ENCODE measurements around the gene PIEZO2.
"Not testable (repeated sequence)": the region's sequence is repeated elsewhere in the genome, so short reads cannot be mapped to it uniquely, and the experiment has no call there.

DNA sequence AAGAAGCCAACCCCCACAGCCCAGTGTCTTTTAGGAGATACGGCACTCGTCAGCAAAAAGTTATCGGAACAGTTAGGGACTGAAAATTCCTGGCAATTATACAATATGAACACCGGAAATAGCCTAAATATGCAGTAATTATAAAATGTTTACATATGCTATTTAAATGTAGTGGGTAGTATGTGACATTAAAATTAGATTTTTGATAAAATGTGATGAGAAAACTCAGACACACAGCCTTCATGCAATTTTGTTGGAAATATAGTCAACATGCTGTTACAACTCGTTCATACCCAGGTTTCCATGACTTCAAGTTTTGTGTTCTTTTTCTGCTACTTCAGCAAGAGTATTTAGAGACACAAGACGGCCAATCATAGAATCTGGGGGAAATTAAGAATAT is 229.1 kb downstream of the PIEZO2 start:
- TF ChIP-seq, protein P1, sequence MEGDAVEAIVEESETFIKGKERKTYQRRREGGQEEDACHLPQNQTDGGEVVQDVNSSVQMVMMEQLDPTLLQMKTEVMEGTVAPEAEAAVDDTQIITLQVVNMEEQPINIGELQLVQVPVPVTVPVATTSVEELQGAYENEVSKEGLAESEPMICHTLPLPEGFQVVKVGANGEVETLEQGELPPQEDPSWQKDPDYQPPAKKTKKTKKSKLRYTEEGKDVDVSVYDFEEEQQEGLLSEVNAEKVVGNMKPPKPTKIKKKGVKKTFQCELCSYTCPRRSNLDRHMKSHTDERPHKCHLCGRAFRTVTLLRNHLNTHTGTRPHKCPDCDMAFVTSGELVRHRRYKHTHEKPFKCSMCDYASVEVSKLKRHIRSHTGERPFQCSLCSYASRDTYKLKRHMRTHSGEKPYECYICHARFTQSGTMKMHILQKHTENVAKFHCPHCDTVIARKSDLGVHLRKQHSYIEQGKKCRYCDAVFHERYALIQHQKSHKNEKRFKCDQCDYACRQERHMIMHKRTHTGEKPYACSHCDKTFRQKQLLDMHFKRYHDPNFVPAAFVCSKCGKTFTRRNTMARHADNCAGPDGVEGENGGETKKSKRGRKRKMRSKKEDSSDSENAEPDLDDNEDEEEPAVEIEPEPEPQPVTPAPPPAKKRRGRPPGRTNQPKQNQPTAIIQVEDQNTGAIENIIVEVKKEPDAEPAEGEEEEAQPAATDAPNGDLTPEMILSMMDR (IDR thresholded peaks at IDR 0.05; ENCODE audit: poor library complexity): not testable (repeated sequence)
- not testable (repeated sequence) for TF ChIP-seq EZH2phosphoT487 (IDR thresholded peaks at IDR 0.05; ENCODE audit: low read depth, severe bottlenecking, unreplicated experiment); EZH2 (IDR thresholded peaks at IDR 0.05; ENCODE audit: borderline replicate concordance)

All from hepatocyte (in vitro differentiated cells).